PC-3 (cell line): Measurements from ENCODE around the gene TMEM192. TPM values are rescaled to one million over a fixed set of nuclear protein-coding genes. Genes with fewer than 3 reads are reported as not detected.

Source experiments
- ATAC-seq: fragments of 200-7000 bp; cut with Tn5 transposase; 2 replicates; pipeline ENCODE4 v1.9.1; 2020; ENCODE audit warnings: mild to moderate bottlenecking, moderate library complexity
- BruUV-seq: library from RNA; stranded (reverse); fragments of 400-500 nt; replicated peaks from 2 replicates; lab custom pipeline; 2021; lab: Mats Ljungman, UMichigan
- CTCF ChIA-PET: fragments of 300-600 bp; sonication (Branson Sonifier 250); formaldehyde crosslinking; loops from one replicate; lab custom pipeline; 2022; ENCODE audit warnings: antibody characterized with exemption; lab: Charles Lee
- POLR2A ChIA-PET: fragments of 300-600 bp; sonication (Branson Sonifier 250); formaldehyde crosslinking; loops from one replicate; lab custom pipeline; 2022; ENCODE audit warnings: antibody characterized with exemption; ENCODE audit not compliant: unreplicated experiment; lab: Charles Lee
- DNase-seq: peaks from one replicate; pipeline ENCODE4 v3.0.0-alpha.2; 2015
- H2AFZ ChIP-seq: fragments of 300-600 bp; sonication (generic); 2 replicates; pipeline ENCODE4 v1.6.0; 2016; ENCODE audit warnings: antibody characterized with exemption, low read length
- H3F3A ChIP-seq: fragments of 300-600 bp; sonication (generic); one replicate; pipeline ENCODE4 v1.6.0; 2017; ENCODE audit warnings: antibody characterized with exemption, low read length, control low read depth, mild to moderate bottlenecking; ENCODE audit not compliant: unreplicated experiment
- H3K27ac ChIP-seq: fragments of 300-600 bp; sonication (generic); 2 replicates; pipeline ENCODE4 v1.5.1; 2016; ENCODE audit warnings: mild to moderate bottlenecking, low read length
- H3K27me3 ChIP-seq: fragments of 300-600 bp; sonication (generic); 2 replicates; pipeline ENCODE4 v1.6.1; 2016; ENCODE audit warnings: low read length, mixed read lengths
- H3K36me3 ChIP-seq: fragments of 300-600 bp; sonication (generic); 2 replicates; pipeline ENCODE4 v1.6.1; 2016; ENCODE audit warnings: low read depth, mixed run types, low read length, mixed read lengths
- H3K4me1 ChIP-seq: fragments of 300-600 bp; sonication (generic); 2 replicates; pipeline ENCODE4 v1.5.1; 2016; ENCODE audit warnings: low read length; ENCODE audit not compliant: insufficient read depth
- H3K4me2 ChIP-seq: fragments of 300-600 bp; sonication (generic); 2 replicates; pipeline ENCODE4 v1.6.0; 2016; ENCODE audit warnings: low read length
- H3K4me3 ChIP-seq: fragments of 300-600 bp; sonication (generic); 2 replicates; pipeline ENCODE4 v1.5.1; 2016; ENCODE audit warnings: mild to moderate bottlenecking, low read length, mixed read lengths
- H3K79me2 ChIP-seq: fragments of 300-600 bp; sonication (generic); 2 replicates; pipeline ENCODE4 v1.6.1; 2017; ENCODE audit warnings: low read length, mixed read lengths
- H3K9ac ChIP-seq: fragments of 300-600 bp; sonication (generic); 2 replicates; pipeline ENCODE4 v1.6.0; 2016; ENCODE audit warnings: mild to moderate bottlenecking, low read length
- H3K9me2 ChIP-seq: fragments of 300-600 bp; sonication (generic); replicated peaks from 2 replicates; pipeline ENCODE4 v1.6.1; 2016; ENCODE audit warnings: mixed run types, low read length, mixed read lengths
- H3K9me3 ChIP-seq: fragments of 300-600 bp; sonication (generic); 2 replicates; pipeline ENCODE4 v1.6.1; 2016; ENCODE audit warnings: low read length, mixed read lengths
- H4K20me1 ChIP-seq: fragments of 300-600 bp; sonication (generic); 2 replicates; pipeline ENCODE4 v1.6.1; 2016; ENCODE audit warnings: low read length, mixed read lengths
- CTCF ChIP-seq: fragments of 300-600 bp; sonication (generic); conservative IDR thresholded peaks from 2 replicates; pipeline ENCODE4 v1.5.1; 2017; ENCODE audit warnings: antibody characterized with exemption, low read depth, mild to moderate bottlenecking, low read length
- EZH2 ChIP-seq: fragments of 300-600 bp; sonication (generic); IDR thresholded peaks from one replicate; pipeline ENCODE4 v1.6.1; 2017; ENCODE audit warnings: antibody characterized with exemption, mild to moderate bottlenecking, low read length; ENCODE audit not compliant: unreplicated experiment
- EZH2phosphoT487 ChIP-seq: fragments of 300-600 bp; sonication (generic); IDR thresholded peaks from 2 replicates; pipeline ENCODE4 v1.6.1; 2018; ENCODE audit warnings: mild to moderate bottlenecking, antibody characterized with exemption, low read length, borderline replicate concordance
- intact Hi-C: fragments of 100-400 bp; cut with micrococcal nuclease; formaldehyde crosslinking; loops from 2 replicates; pipeline ENCODE4 v1.9.0; 2023
- total RNA-seq: library from RNA; depleted of rRNA; stranded (reverse); fragments of >200 nt; gene quantifications from 2 replicates; pipeline ENCODE4 v1.2.3, GENCODE V29; 2014

TMEM192 gene
- total RNA-seq, 1 experiment from 2014 or later: 7.4 TPM

DNA sequence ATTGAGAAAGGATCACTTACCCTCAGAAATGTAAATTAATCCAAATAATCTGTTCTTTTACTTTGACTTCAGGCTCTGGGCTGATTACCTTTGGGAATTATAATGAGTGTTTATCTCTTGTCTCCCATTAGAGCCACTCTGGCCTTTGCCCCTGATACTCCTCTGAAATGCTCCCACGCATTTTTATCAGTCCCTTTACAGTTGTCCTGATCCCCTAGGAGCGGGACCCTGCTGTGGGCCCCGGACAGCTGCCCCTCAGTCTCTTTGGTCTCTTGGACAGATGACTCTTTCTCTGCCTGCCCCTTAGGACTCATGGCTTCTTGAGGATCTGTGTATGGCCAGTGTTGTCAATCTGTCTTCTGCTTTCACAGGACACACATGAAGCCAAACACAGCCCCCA, 60.0 kb downstream of the TMEM192 start:
- Histone ChIP-seq H3K9ac (no peak overlapping the region), H3K36me3 (no peaks in the 10 kb centered on the region), H3K9me2 (no peaks in the 10 kb centered on the region), H3K9me3 (no peaks in the 10 kb centered on the region), H3F3A (no peaks in the 10 kb centered on the region), H3K4me3 (no peak overlapping the region), H4K20me1 (no peaks in the 10 kb centered on the region), H3K27me3 (no peaks in the 10 kb centered on the region), H3K4me1 (no peaks in the 10 kb centered on the region), H3K27ac (no peak overlapping the region), H3K4me2 (no peak overlapping the region), H3K79me2 (no peaks in the 10 kb centered on the region), H2AFZ (no peak overlapping the region)
- intact Hi-C loops: no loop called here
- POLR2A ChIA-PET: no interaction called here
- BruUV-seq: no TSS peak
- no peak for ATAC-seq
- CTCF ChIA-PET: no interaction called here
- DNase-seq: no peak
- TF ChIP-seq EZH2phosphoT487 (no peak), EZH2 (no peak), CTCF (no peak)

DNA sequence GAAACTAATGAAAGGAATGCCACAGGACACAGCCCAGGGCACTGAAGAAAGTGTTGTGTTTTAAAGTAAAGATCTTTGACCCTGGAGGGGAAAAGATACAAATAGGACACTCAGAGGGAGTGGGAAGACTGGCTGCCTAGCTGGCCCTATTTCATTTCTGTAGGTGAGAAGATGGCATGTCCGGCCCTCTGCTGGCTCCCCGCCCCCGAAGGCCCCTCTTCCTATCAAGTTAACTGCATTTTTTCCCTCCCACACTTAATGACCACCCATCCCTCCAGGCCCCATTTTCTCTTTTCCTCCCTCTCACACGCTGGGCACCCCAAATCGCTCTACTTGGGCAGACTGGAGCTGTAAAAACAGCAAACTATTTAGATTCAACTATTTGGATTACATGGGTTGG, 64.5 kb downstream of the TMEM192 start:
- Histone ChIP-seq H3K9me2 (no peaks in the 10 kb centered on the region), H4K20me1 (no peaks in the 10 kb centered on the region), H3K79me2 (no peaks in the 10 kb centered on the region), H3K4me1 (no peaks in the 10 kb centered on the region), H3K9me3 (no peaks in the 10 kb centered on the region), H3K27ac (no peak overlapping the region), H3F3A (no peaks in the 10 kb centered on the region), H3K4me3 (no peak overlapping the region), H3K27me3 (no peaks in the 10 kb centered on the region), H3K9ac (no peak overlapping the region), H2AFZ (no peak overlapping the region), H3K4me2 (no peak overlapping the region), H3K36me3 (no peaks in the 10 kb centered on the region)
- TF ChIP-seq EZH2 (no peak), EZH2phosphoT487 (no peak), CTCF (no peak)
- no peak for DNase-seq
- intact Hi-C loops: no loop called here
- POLR2A ChIA-PET: no interaction called here
- no TSS peak for BruUV-seq
- no peak for ATAC-seq
- CTCF ChIA-PET: no interaction called here

GRCh38 chr4:165031436-165032211, 81.0 kb downstream of the TMEM192 start, which contains the start of gene TRIM60:
TSS of gene TRIM60 (plus strand) at chr4:165031999. CDS start at chr4:165040073, 8,074 bp downstream.
- ATAC-seq: no peak
- intact Hi-C loops: no loop called here

More at GRCh38 chr4:165031436-165032211, 81.0 kb downstream of the TMEM192 start, which contains the start of gene TRIM60:
- no peak for TF ChIP-seq EZH2
- no peak for TF ChIP-seq EZH2phosphoT487
- no peak for TF ChIP-seq CTCF
- POLR2A ChIA-PET: no interaction called here
- no peaks in the 10 kb centered on the region for H3K79me2 ChIP-seq
- no peaks in the 10 kb centered on the region for H3K36me3 ChIP-seq
- no peak within 1 kb of the TSS for H2AFZ ChIP-seq
- H3K9ac ChIP-seq: no peak within 1 kb of the TSS
- no peak for DNase-seq
- no peak within 1 kb of the TSS for H3K4me2 ChIP-seq
- CTCF ChIA-PET: no interaction called here
- no peak within 1 kb of the TSS for H3K27ac ChIP-seq
- H3K9me2 ChIP-seq: no peaks in the 10 kb centered on the region
- no peaks in the 10 kb centered on the region for H3K4me1 ChIP-seq
- H3K4me3 ChIP-seq: no peak within 1 kb of the TSS
- no peaks in the 10 kb centered on the region for H4K20me1 ChIP-seq
- BruUV-seq: no TSS peak
- H3K9me3 ChIP-seq: no peaks in the 10 kb centered on the region
- no peaks in the 10 kb centered on the region for H3F3A ChIP-seq
- H3K27me3 ChIP-seq: no peaks in the 10 kb centered on the region
